Stimulated activated CD8-positive, alpha-beta memory T cell treated with anti-CD3 and anti-CD28 coated beads, Interleukin-12 subunit alpha, Interleukin-12 subunit beta, amount 100 ng/mL, for 4 hours (primary cell): Measurements from ENCODE around the gene MRPS11.
A peak's percentile ranks its signal among the peaks of the same experiment; 100 is the strongest.
"Not testable (repeated sequence)": the region's sequence is repeated elsewhere in the genome, so short reads cannot be mapped to it uniquely, and the experiment has no call there.

Experiments used
- DNase-seq: peaks from one replicate; pipeline ENCODE4 v3.0.0-alpha.2; 2020; ENCODE audit warnings: low read depth

The MRPS11 gene

GRCh38 chr15:88454867-88455810 is 12.4 kb upstream of the MRPS11 start:
- DNase-seq = no peak

GRCh38 chr15:88456733-88457132 is 10.8 kb upstream of the MRPS11 start:
- no peak for DNase-seq

GRCh38 chr15:88463870-88464532 is 3.5 kb upstream of the MRPS11 start:
- no peak for DNase-seq

- no peak for DNase-seq
Observed at GRCh38 chr15:88465633-88466224, 1.8 kb upstream of the MRPS11 start.

- DNase-seq = peak; percentile 1
Observed at GRCh38 chr15:88467935-88468528, 524 bp downstream of the MRPS11 start.

GRCh38 chr15:88468721-88469120 is 1.2 kb downstream of the MRPS11 start:
- not testable (repeated sequence) for DNase-seq

- DNase-seq = no peak
Observed at GRCh38 chr15:88469321-88469720, 1.8 kb downstream of the MRPS11 start.

GRCh38 chr15:88470625-88471372 is 3.3 kb downstream of the MRPS11 start:
- DNase-seq = no peak

- DNase-seq = no peak
Observed at GRCh38 chr15:88472225-88472624, 4.7 kb downstream of the MRPS11 start.

GRCh38 chr15:88473661-88474293 is 6.3 kb downstream of the MRPS11 start:
- DNase-seq = not testable (repeated sequence)

GRCh38 chr15:88476635-88477060 is 9.1 kb downstream of the MRPS11 start:
- DNase-seq = no peak

- DNase-seq = no peak
Observed at GRCh38 chr15:88477126-88477525, 9.6 kb downstream of the MRPS11 start.

- DNase-seq = no peak
Observed at GRCh38 chr15:88477904-88478303, 10.4 kb downstream of the MRPS11 start.

- no peak for DNase-seq
Observed at GRCh38 chr15:88479169-88479568, 11.7 kb downstream of the MRPS11 start.

- DNase-seq = no peak
Observed at GRCh38 chr15:88480981-88481380, 13.5 kb downstream of the MRPS11 start.

GRCh38 chr15:88482263-88482662 is 14.8 kb downstream of the MRPS11 start:
- no peak for DNase-seq

GRCh38 chr15:88484682-88485331 is 17.3 kb downstream of the MRPS11 start:
- no peak for DNase-seq

- no peak for DNase-seq
Observed at GRCh38 chr15:88487178-88487795, 19.8 kb downstream of the MRPS11 start.

- DNase-seq = no peak
Observed at GRCh38 chr15:88487796-88488523, 20.5 kb downstream of the MRPS11 start.
